SIG-M5 treated with dmso at 0.1 percent for 504 hours (cell line): ENCODE data around the gene SAMD8.
"Not testable (repeated sequence)": the region's sequence is repeated elsewhere in the genome, so short reads cannot be mapped to it uniquely, and the experiment has no call there.

Experiments used
- DNase-seq: peaks from one replicate; lab custom pipeline; 2025; ENCODE audit not compliant: unreplicated experiment; lab: John Stamatoyannopoulos, UW

SAMD8 gene

GRCh38 chr10:75137533-75138438 is 26.3 kb downstream of the SAMD8 start:
- DNase-seq: peak; percentile 64

DNA sequence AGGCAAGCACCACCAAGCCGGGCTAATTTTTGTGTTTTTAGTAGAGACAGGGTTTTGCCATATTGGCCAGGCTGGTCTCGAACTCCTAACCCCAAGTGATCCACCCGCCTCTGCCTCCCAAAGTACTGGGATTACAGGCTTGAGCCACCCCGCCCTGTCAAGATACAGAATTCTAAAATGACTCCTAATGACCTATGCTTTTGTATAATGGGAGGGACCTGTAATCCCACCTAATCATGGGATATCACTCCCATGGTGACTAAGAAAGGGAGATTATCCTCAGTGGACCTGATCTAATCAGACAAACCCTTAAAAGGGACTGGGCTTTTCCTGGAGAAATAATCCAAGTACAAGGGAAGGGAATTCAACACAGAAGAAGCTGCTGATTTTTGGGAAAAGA is 28.8 kb downstream of the SAMD8 start:
- DNase-seq: no peak

DNA sequence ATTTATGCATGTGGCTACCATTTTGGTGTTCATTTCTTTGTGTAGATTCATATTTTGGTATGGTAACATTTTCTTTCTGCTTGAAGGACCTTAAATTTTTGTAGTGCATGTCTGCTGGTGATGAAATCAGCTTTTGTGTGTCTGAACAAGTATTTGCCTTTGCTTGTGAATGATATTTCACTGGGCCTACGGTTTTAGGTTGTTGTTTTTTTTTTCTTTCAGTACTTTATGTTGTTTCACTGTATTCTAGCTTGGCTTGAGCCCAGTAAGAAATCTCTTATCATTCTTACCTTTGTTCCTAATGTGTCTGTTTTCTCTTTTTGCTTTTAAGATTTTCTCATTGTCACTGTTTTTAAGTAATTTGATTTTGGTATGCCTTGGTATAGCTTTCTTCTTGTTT is 31.9 kb downstream of the SAMD8 start:
- DNase-seq: no peak

DNA sequence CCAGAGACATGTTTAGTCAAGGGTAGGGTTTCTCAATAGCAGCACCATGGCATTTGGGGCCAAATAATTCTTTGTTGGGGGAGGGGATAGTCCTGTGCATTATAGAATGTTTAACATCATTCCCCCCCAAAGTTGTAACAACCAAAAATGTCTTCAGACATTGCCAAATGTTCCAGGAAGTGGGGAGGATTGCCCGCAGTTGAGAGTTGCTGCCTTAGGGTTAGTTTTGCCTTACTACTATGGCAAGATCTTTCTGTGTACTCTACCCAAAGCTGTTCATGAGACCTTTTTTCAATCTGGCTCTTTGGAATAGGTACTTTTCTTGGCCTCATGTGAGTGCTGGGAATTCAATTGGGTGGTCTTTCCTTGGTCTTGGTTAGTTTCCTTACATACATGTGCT is 34.1 kb downstream of the SAMD8 start:
- peak; percentile 64 for DNase-seq

DNA sequence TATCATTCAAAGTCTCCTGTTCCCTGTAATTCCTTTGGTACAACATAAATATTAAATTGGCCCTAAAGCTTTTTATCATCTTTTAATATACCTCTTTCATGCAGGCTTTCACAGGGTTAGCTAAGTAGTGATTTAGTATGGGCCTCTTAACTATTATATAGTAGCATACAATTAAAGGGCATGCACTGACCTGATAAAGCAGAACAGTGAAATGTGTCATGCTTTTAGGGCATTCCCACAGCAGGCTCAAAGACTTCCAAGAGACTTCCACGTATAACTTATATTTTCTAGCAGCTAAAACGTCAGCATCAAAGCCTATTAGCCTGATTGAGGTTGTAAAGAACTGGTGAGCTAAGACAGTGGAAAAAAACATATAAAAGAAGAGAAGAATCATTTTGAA is 35.3 kb downstream of the SAMD8 start:
- DNase-seq: no peak

GRCh38 chr10:75150656-75151055 is 39.2 kb downstream of the SAMD8 start:
- no peak for DNase-seq

DNA sequence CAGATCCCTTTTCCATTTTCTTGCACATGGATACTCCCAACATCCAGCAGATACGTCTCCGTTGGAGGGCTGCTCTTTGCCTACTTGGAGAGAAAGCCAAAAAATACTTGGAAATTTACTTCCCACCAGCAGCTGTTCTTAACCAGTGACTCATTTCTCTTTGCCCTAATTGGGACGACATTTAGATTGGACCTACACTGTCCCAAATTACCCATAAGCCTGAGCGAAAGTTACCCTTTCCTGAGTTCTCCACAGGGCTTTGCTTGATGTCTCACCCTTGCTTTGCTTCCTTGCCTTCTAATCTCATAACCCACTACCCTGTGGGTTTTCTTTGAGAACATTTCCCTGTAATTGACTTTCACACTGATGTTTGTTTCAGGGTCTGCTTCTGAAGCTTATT is 48.1 kb downstream of the SAMD8 start:
- no peak for DNase-seq

GRCh38 chr10:75165684-75166622 is 54.5 kb downstream of the SAMD8 start:
- peak; percentile 80 for DNase-seq

DNA sequence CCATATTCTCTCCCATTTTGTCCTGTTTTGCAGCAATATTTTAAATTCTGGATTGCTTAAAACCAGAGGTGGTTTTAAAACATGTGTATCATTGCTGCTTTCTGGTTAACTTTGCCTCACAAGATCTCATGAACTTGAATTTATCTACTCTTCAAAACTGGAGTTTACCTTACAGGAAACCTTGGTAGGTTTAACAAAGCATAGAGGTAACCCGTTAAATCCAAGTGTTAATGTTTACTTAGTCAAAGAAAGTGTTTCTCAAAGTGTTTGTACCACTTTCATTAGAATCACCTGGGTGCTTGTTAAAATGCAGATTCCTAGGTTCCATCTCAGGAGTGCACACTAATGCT is 55.1 kb downstream of the SAMD8 start:
- no peak for DNase-seq

DNA sequence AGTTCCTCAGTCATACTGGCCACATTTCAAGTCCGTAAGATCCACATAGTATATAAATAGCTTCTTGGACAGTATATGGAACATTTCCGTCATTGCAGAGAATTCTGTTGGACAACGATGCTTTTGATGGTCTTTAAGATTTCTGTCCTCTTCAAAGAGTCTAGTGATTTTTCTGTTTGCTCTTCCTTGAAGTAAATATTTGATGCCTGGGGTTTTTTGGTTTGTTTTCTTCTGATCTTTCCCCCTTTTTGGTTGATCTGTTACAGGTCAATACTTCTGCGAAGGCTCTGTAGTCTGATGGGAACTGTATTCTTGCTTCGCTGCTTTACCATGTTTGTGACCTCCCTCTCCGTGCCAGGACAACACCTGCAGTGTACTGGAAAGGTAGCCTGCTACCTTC is 56.8 kb downstream of the SAMD8 start:
- no peak for DNase-seq

GRCh38 chr10:75170215-75170614 is 58.8 kb downstream of the SAMD8 start:
- DNase-seq: no peak

DNA sequence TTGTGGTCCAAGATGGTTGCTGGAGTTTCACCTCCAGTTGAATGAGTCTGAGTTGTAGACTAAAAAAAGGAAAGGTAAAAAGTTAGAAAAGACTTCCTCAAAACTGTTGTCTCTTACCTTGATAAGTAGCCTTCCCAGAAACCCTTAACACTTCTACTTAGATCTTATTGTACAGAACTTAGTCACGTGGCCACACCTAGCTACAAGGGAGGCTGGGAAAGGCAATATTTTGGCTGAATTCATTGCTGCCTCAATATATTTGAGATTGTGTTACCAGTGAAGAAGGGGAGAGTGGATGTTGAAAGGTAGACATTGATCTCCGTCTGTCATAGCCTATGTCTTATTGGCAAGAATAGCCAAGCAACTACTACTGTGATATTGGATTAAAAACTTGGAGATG is 63.6 kb downstream of the SAMD8 start:
- DNase-seq: no peak

- DNase-seq: no peak
These were observed 64.6 kb downstream of the SAMD8 start for GRCh38 chr10:75176046-75176445.

- DNase-seq: no peak
These were observed 65.3 kb downstream of the SAMD8 start for GRCh38 chr10:75176736-75177135.

DNA sequence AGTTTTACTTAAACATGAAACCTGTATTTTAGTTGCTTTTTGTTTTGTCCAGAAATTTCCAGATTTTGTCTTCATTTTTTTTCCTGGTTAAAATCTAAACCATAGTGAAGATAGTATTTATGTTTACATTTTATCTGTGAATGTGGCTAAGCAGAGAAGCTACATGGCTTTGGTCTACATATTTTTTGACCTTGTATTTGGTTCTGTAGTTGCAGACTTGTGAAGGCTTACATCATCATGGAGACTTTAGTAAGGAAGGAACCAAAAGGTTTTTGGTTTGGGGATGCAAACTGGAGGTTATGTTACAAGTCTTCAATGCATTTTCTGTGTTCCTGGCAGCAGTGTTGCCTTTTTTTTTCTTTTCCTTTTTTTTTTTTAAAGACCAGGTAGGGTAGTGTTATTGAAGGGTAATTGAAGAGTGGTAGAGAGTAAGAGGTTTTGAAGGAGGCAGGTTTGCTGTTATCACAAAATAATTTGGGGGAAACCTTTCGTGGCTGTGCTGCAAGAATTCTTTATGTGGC is 68.3 kb downstream of the SAMD8 start:
- no peak for DNase-seq

- no peak for DNase-seq
These were observed 69.1 kb downstream of the SAMD8 start for GRCh38 chr10:75180592-75180991.

DNA sequence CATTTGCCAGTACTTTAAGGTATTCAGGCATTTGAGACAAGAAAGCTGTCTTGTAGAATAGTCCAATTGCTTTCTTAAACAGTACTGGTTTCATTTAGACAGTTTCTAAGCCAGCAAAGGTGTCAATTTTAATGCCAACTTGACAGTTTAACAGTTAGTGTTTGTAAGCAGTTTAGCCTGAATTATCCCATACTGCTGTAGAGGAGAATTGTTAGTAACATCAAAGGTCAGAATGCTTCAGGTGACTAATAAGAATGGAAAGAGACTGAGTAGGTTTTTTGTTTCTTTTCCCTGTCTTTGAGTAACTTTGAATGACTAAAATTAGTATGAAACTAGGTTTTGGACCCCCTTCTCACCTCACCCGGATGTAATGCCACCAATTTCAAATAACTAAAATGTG is 69.6 kb downstream of the SAMD8 start:
- DNase-seq: no peak

GRCh38 chr10:75186310-75186709 is 74.9 kb downstream of the SAMD8 start:
- DNase-seq: no peak

DNA sequence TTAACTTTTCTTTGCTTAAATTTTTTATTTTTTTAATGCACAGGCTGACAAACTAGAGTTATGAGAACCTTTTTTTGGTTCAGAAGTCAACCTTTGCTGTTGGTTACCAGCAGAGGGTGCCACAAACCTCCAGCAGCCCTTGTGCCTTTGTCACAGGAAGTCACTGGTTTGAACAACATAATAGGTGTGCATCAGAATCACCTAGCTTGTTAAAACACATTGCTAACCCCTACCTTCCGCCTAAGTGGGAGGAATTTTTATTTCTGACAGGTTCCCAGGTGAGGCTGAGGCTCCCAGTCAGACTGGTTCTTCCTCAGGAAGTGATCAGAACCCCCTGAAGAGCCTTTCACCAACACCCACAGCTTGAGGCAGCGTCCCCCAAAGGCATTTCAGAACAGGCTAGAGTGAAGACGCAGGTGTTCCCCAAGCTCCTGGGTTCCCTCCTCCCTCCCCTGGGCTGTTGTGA is 76.5 kb downstream of the SAMD8 start:
- peak; percentile 64 for DNase-seq

GRCh38 chr10:75188522-75188921 is 77.1 kb downstream of the SAMD8 start:
- not testable (repeated sequence) for DNase-seq

GRCh38 chr10:75189266-75190096 is 78.0 kb downstream of the SAMD8 start:
- no peak for DNase-seq
